ENCODE results near the gene PTGS2. TPM values are rescaled to one million over a fixed set of nuclear protein-coding genes. Genes with fewer than 3 reads are reported as not detected.
"Not testable (repeated sequence)": the region's sequence is repeated elsewhere in the genome, so short reads cannot be mapped to it uniquely, and the experiment has no call there.

Gene PTGS2
- total RNA-seq, 4 donors from 2014 or later: 0.84 to 4.9 (median 1.1) TPM

- TF ChIP-seq POLR2A (IDR thresholded peaks at IDR 0.05): no peak
- TF ChIP-seq CTCF (IDR thresholded peaks at IDR 0.05): no peak
- no peak for TF ChIP-seq EP300 (IDR thresholded peaks at IDR 0.05)
- DNase-seq (ENCODE audit: low spot score in 2 of 2): no peak
- no peaks in the 10 kb centered on the region for H3K36me3 ChIP-seq
- no peaks in the 10 kb centered on the region for H3K9me3 ChIP-seq
- H3K27ac ChIP-seq: no peak overlapping the region
- H3K4me3 ChIP-seq: no peak overlapping the region
- H3K4me1 ChIP-seq: no peaks in the 10 kb centered on the region
- H3K27me3 ChIP-seq: no peaks in the 10 kb centered on the region
- 83 to 94% methylated on average over 2 of the region's 2 CpGs for WGBS, 2 donors
These were observed 22.7 kb downstream of the PTGS2 start for GRCh38 chr1:186657481-186657880.

- Histone ChIP-seq H3K27ac (no peak overlapping the region), H3K36me3 (no peaks in the 10 kb centered on the region), H3K4me1 (no peaks in the 10 kb centered on the region), H3K9me3 (no peaks in the 10 kb centered on the region), H3K4me3 (no peak overlapping the region), H3K27me3 (no peaks in the 10 kb centered on the region)
- DNase-seq (ENCODE audit: low spot score in 2 of 2): no peak
- no peak for TF ChIP-seq EP300 (IDR thresholded peaks at IDR 0.05)
- TF ChIP-seq POLR2A (IDR thresholded peaks at IDR 0.05): no peak
- WGBS, 2 donors: 76 to 77% methylated on average over 3 of the region's 3 CpGs
These were observed 24.3 kb downstream of the PTGS2 start for GRCh38 chr1:186655876-186656275.

GRCh38 chr1:186654741-186655140, 25.5 kb downstream of the PTGS2 start:
- Histone ChIP-seq H3K4me1 (no peaks in the 10 kb centered on the region), H3K27ac (no peak overlapping the region), H3K27me3 (no peaks in the 10 kb centered on the region), H3K4me3 (no peak overlapping the region), H3K36me3 (no peaks in the 10 kb centered on the region), H3K9me3 (no peaks in the 10 kb centered on the region)
- WGBS, 2 donors: 85% methylated on average over 3 of the region's 3 CpGs
- DNase-seq (ENCODE audit: low spot score in 2 of 2): no peak
- TF ChIP-seq CTCF (IDR thresholded peaks at IDR 0.05): no peak
- no peak for TF ChIP-seq EP300 (IDR thresholded peaks at IDR 0.05)
- TF ChIP-seq POLR2A (IDR thresholded peaks at IDR 0.05): no peak

GRCh38 chr1:186653312-186653711, 26.9 kb downstream of the PTGS2 start:
- Histone ChIP-seq H3K27me3 (no peaks in the 10 kb centered on the region), H3K4me3 (no peak overlapping the region), H3K36me3 (no peaks in the 10 kb centered on the region), H3K4me1 (no peaks in the 10 kb centered on the region), H3K9me3 (no peaks in the 10 kb centered on the region), H3K27ac (no peak overlapping the region)
- TF ChIP-seq CTCF (IDR thresholded peaks at IDR 0.05) (no peak), EP300 (IDR thresholded peaks at IDR 0.05) (no peak), POLR2A (IDR thresholded peaks at IDR 0.05) (no peak)
- DNase-seq (ENCODE audit: low spot score in 2 of 2): no peak
- 73 to 86% methylated on average over 2 of the region's 2 CpGs for WGBS, 2 donors

GRCh38 chr1:186648613-186649012, 31.6 kb downstream of the PTGS2 start:
- TF ChIP-seq CTCF (IDR thresholded peaks at IDR 0.05) (no peak), EP300 (IDR thresholded peaks at IDR 0.05) (no peak), POLR2A (IDR thresholded peaks at IDR 0.05) (no peak)
- Histone ChIP-seq H3K4me3 (no peak overlapping the region), H3K27ac (no peak overlapping the region), H3K9me3 (no peaks in the 10 kb centered on the region), H3K36me3 (no peaks in the 10 kb centered on the region), H3K4me1 (no peaks in the 10 kb centered on the region), H3K27me3 (no peaks in the 10 kb centered on the region)
- WGBS, 2 donors: 52 to 64% methylated on average over 4 of the region's 4 CpGs
- DNase-seq (ENCODE audit: low spot score in 2 of 2): no peak

- not testable (repeated sequence) for H3K27me3 ChIP-seq; H3K27ac ChIP-seq; H3K4me1 ChIP-seq; DNase-seq (ENCODE audit: low spot score in 2 of 2); H3K9me3 ChIP-seq; H3K36me3 ChIP-seq; H3K4me3 ChIP-seq
- WGBS, 2 donors: 91 to 93% methylated on average over 4 of the region's 4 CpGs
These were observed 32.2 kb downstream of the PTGS2 start for GRCh38 chr1:186647985-186648384.

Measured in tibial nerve (tissue), 4 donors.